ENCODE results near the gene MLXIP.

MLXIP gene

GRCh38 chr12:122079033-122079531, 526 bp downstream of the MLXIP start:
- DNase-seq = peak; percentile 28
- Histone ChIP-seq H3K27ac (ENCODE audit: low read length) (peak overlapping the region; percentile 73), H3K36me3 (ENCODE audit: insufficient read depth, low read length) (peaks cover 6% of the 10 kb centered on the region), H3K27me3 (ENCODE audit: insufficient read depth, low read length, poor library complexity) (no peaks in the 10 kb centered on the region), H2AFZ (ENCODE audit: low read depth, low read length) (peak overlapping the region; percentile 82), H3K9ac (ENCODE audit: low read depth, low read length) (peak overlapping the region; percentile 72), H3K79me2 (ENCODE audit: insufficient read depth, low read length) (peaks cover 50% of the 10 kb centered on the region), H4K20me1 (ENCODE audit: insufficient read depth, low read length) (peaks cover 33% of the 10 kb centered on the region; the same call in 1 of the 2 replicates), H3K9me3 (ENCODE audit: insufficient read depth, low read length, severe bottlenecking) (no peaks in the 10 kb centered on the region), H3K4me1 (ENCODE audit: insufficient read depth, low read length) (peaks cover 51% of the 10 kb centered on the region), H3K4me3 (ENCODE audit: low read depth in 1 of 2, low read length in 2 of 2) (peak overlapping the region; percentile 66 to 93; a peak in 3 of 4 replicates), H3K4me2 (ENCODE audit: insufficient read depth, low read length) (peak overlapping the region; percentile 90)
- TF ChIP-seq EZH2 (IDR thresholded peaks at IDR 0.05; ENCODE audit: borderline replicate concordance, low read depth, low read length, severe bottlenecking) (no peak), CTCF (IDR thresholded peaks at IDR 0.05; ENCODE audit: borderline replicate concordance, extremely low read depth, low read length, poor library complexity, severe bottlenecking) (no peak)
- ATAC-seq (ENCODE audit: insufficient read depth, low read depth) = no peak

GRCh38 chr12:122079532-122080081, 1.1 kb downstream of the MLXIP start:
- H3K4me2 ChIP-seq (ENCODE audit: insufficient read depth, low read length) = peak overlapping the region; percentile 90
- H3K36me3 ChIP-seq (ENCODE audit: insufficient read depth, low read length) = peaks cover 10% of the 10 kb centered on the region
- TF ChIP-seq EZH2 (IDR thresholded peaks at IDR 0.05; ENCODE audit: borderline replicate concordance, low read depth, low read length, severe bottlenecking) (no peak), CTCF (IDR thresholded peaks at IDR 0.05; ENCODE audit: borderline replicate concordance, extremely low read depth, low read length, poor library complexity, severe bottlenecking) (no peak)
- peaks cover 51% of the 10 kb centered on the region for H3K4me1 ChIP-seq (ENCODE audit: insufficient read depth, low read length)
- H3K4me3 ChIP-seq (ENCODE audit: low read depth in 1 of 2, low read length in 2 of 2) = peak overlapping the region; percentile 66 to 93
- ATAC-seq (ENCODE audit: insufficient read depth, low read depth) = peak; percentile 11; the same call in 1 of the 3 replicates
- no peaks in the 10 kb centered on the region for H3K9me3 ChIP-seq (ENCODE audit: insufficient read depth, low read length, severe bottlenecking)
- peak overlapping the region; percentile 82 for H2AFZ ChIP-seq (ENCODE audit: low read depth, low read length)
- peaks cover 52% of the 10 kb centered on the region for H3K79me2 ChIP-seq (ENCODE audit: insufficient read depth, low read length)
- peak; percentile 57 for DNase-seq
- H3K9ac ChIP-seq (ENCODE audit: low read depth, low read length) = peak overlapping the region; percentile 72
- H3K27ac ChIP-seq (ENCODE audit: low read length) = peak overlapping the region; percentile 73
- peaks cover 35% of the 10 kb centered on the region; the same call in 1 of the 2 replicates for H4K20me1 ChIP-seq (ENCODE audit: insufficient read depth, low read length)
- H3K27me3 ChIP-seq (ENCODE audit: insufficient read depth, low read length, poor library complexity) = no peaks in the 10 kb centered on the region

- Histone ChIP-seq H3K4me3 (ENCODE audit: low read depth in 1 of 2, low read length in 2 of 2) (peak overlapping the region; percentile 66 to 93), H4K20me1 (ENCODE audit: insufficient read depth, low read length) (peaks cover 35% of the 10 kb centered on the region; the same call in 1 of the 2 replicates), H3K27me3 (ENCODE audit: insufficient read depth, low read length, poor library complexity) (no peaks in the 10 kb centered on the region), H3K79me2 (ENCODE audit: insufficient read depth, low read length) (peaks cover 59% of the 10 kb centered on the region), H3K4me1 (ENCODE audit: insufficient read depth, low read length) (peaks cover 51% of the 10 kb centered on the region), H3K27ac (ENCODE audit: low read length) (peak overlapping the region; percentile 73), H3K9ac (ENCODE audit: low read depth, low read length) (peak overlapping the region; percentile 72), H3K9me3 (ENCODE audit: insufficient read depth, low read length, severe bottlenecking) (no peaks in the 10 kb centered on the region), H3K36me3 (ENCODE audit: insufficient read depth, low read length) (peaks cover 15% of the 10 kb centered on the region), H2AFZ (ENCODE audit: low read depth, low read length) (no peak overlapping the region), H3K4me2 (ENCODE audit: insufficient read depth, low read length) (peak overlapping the region; percentile 90)
- TF ChIP-seq EZH2 (IDR thresholded peaks at IDR 0.05; ENCODE audit: borderline replicate concordance, low read depth, low read length, severe bottlenecking) (no peak), CTCF (IDR thresholded peaks at IDR 0.05; ENCODE audit: borderline replicate concordance, extremely low read depth, low read length, poor library complexity, severe bottlenecking) (no peak)
- ATAC-seq (ENCODE audit: insufficient read depth, low read depth) (no peak), DNase-seq (no peak)
These were observed 1.9 kb downstream of the MLXIP start for GRCh38 chr12:122080149-122081082.
